ENCODE results near the gene ZMYM3. TPM values are rescaled to one million over a fixed set of nuclear protein-coding genes. Genes with fewer than 3 reads are reported as not detected.

Gene ZMYM3
- total RNA-seq, 1 experiment from 2014 or later: 32.9 TPM

DNA sequence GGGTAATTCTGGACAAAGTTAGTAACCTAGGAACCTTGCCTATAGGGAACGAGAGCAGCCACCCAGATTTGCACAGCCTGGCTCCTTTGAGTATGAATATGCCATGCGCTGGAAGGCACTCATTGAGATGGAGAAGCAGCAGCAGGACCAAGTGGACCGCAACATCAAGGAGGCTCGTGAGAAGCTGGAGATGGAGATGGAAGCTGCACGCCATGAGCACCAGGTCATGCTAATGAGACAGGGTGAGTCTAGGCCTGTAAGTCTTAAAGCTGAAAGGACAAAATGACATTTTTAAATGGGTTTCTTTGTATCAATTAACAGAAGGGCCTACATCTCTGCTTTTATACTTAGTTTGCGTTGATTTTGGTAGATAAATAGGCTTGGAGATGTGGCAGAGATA is 42.9 kb upstream of the ZMYM3 start:
- no peaks in the 10 kb centered on the region for H3K4me1 ChIP-seq (ENCODE audit: control insufficient read depth in 1 of 2, insufficient read depth in 2 of 2, low read length in 2 of 2)
- no peak overlapping the region for H3K4me3 ChIP-seq (replicated peaks in 1 of 2; ENCODE audit: low read depth in 1 of 2, low read length in 2 of 2)
- peaks cover 27 to 36% of the 10 kb centered on the region in 2 experiments for H3K36me3 ChIP-seq (ENCODE audit: control insufficient read depth in 1 of 2, insufficient read depth in 2 of 2, low read length in 2 of 2)
- H3K79me2 ChIP-seq (ENCODE audit: insufficient read depth, low read length): peaks cover 25% of the 10 kb centered on the region
- ChIA-PET POLR2A (no interaction called here), CTCF (no interaction called here), RAD21 (ENCODE audit: low non-redundant PET in 1 of 2, low total read pairs in 2 of 2, uncharacterized antibody in 2 of 2, unreplicated experiment in 2 of 2) (no interaction called here)
- H3K27me3 ChIP-seq (ENCODE audit: insufficient read depth, low read length): no peaks in the 10 kb centered on the region
- ATAC-seq (no peak), DNase-seq (ENCODE audit: low read depth, low spot score) (no peak)
- H4K20me1 ChIP-seq (ENCODE audit: insufficient read depth): no peaks in the 10 kb centered on the region
- H3K4me2 ChIP-seq (ENCODE audit: low read length): no peak overlapping the region
- no peaks in the 10 kb centered on the region for H3K9me2 ChIP-seq (ENCODE audit: insufficient read depth)
- H3K9me3 ChIP-seq (ENCODE audit: control insufficient read depth in 1 of 2, insufficient read depth in 1 of 2, low read depth in 1 of 2, low read length in 2 of 2): no peaks in the 10 kb centered on the region
- no TSS peak for BruUV-seq (replicated peaks)
- no peak overlapping the region for H3K27ac ChIP-seq (ENCODE audit: low read depth, low read length)
- no peak overlapping the region for H2AFZ ChIP-seq (ENCODE audit: low read depth, low read length, poor library complexity, severe bottlenecking)
- intact Hi-C loops (cut with micrococcal nuclease): no loop called here
- TF ChIP-seq, protein P1, sequence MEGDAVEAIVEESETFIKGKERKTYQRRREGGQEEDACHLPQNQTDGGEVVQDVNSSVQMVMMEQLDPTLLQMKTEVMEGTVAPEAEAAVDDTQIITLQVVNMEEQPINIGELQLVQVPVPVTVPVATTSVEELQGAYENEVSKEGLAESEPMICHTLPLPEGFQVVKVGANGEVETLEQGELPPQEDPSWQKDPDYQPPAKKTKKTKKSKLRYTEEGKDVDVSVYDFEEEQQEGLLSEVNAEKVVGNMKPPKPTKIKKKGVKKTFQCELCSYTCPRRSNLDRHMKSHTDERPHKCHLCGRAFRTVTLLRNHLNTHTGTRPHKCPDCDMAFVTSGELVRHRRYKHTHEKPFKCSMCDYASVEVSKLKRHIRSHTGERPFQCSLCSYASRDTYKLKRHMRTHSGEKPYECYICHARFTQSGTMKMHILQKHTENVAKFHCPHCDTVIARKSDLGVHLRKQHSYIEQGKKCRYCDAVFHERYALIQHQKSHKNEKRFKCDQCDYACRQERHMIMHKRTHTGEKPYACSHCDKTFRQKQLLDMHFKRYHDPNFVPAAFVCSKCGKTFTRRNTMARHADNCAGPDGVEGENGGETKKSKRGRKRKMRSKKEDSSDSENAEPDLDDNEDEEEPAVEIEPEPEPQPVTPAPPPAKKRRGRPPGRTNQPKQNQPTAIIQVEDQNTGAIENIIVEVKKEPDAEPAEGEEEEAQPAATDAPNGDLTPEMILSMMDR (IDR thresholded peaks at IDR 0.05 in 2 of 3, conservative IDR thresholded peaks at IDR 0.05 in 1 of 3; ENCODE audit: borderline replicate concordance in 1 of 3, insufficient read depth in 1 of 3, low read depth in 2 of 3, low read length in 2 of 3): no peak
- TF ChIP-seq EZH2phosphoT487 (IDR thresholded peaks at IDR 0.05; ENCODE audit: borderline replicate concordance) (no peak), SP1 (IDR thresholded peaks at IDR 0.05; ENCODE audit: low read depth) (no peak), ZFX (IDR thresholded peaks at IDR 0.05) (no peak), SRF (IDR thresholded peaks at IDR 0.05; ENCODE audit: low read depth) (no peak), JUND (IDR thresholded peaks at IDR 0.05) (no peak), SIN3A (IDR thresholded peaks at IDR 0.05; ENCODE audit: low read depth) (no peak)
- TF ChIP-seq, protein P2, sequence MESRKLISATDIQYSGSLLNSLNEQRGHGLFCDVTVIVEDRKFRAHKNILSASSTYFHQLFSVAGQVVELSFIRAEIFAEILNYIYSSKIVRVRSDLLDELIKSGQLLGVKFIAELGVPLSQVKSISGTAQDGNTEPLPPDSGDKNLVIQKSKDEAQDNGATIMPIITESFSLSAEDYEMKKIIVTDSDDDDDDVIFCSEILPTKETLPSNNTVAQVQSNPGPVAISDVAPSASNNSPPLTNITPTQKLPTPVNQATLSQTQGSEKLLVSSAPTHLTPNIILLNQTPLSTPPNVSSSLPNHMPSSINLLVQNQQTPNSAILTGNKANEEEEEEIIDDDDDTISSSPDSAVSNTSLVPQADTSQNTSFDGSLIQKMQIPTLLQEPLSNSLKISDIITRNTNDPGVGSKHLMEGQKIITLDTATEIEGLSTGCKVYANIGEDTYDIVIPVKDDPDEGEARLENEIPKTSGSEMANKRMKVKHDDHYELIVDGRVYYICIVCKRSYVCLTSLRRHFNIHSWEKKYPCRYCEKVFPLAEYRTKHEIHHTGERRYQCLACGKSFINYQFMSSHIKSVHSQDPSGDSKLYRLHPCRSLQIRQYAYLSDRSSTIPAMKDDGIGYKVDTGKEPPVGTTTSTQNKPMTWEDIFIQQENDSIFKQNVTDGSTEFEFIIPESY (IDR thresholded peaks at IDR 0.05; ENCODE audit: extremely low read depth, insufficient replicate concordance, low read length): no peak
- TF ChIP-seq, protein P3, sequence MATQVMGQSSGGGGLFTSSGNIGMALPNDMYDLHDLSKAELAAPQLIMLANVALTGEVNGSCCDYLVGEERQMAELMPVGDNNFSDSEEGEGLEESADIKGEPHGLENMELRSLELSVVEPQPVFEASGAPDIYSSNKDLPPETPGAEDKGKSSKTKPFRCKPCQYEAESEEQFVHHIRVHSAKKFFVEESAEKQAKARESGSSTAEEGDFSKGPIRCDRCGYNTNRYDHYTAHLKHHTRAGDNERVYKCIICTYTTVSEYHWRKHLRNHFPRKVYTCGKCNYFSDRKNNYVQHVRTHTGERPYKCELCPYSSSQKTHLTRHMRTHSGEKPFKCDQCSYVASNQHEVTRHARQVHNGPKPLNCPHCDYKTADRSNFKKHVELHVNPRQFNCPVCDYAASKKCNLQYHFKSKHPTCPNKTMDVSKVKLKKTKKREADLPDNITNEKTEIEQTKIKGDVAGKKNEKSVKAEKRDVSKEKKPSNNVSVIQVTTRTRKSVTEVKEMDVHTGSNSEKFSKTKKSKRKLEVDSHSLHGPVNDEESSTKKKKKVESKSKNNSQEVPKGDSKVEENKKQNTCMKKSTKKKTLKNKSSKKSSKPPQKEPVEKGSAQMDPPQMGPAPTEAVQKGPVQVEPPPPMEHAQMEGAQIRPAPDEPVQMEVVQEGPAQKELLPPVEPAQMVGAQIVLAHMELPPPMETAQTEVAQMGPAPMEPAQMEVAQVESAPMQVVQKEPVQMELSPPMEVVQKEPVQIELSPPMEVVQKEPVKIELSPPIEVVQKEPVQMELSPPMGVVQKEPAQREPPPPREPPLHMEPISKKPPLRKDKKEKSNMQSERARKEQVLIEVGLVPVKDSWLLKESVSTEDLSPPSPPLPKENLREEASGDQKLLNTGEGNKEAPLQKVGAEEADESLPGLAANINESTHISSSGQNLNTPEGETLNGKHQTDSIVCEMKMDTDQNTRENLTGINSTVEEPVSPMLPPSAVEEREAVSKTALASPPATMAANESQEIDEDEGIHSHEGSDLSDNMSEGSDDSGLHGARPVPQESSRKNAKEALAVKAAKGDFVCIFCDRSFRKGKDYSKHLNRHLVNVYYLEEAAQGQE (IDR thresholded peaks at IDR 0.05; ENCODE audit: low read depth): no peak
- TF ChIP-seq, protein P4, sequence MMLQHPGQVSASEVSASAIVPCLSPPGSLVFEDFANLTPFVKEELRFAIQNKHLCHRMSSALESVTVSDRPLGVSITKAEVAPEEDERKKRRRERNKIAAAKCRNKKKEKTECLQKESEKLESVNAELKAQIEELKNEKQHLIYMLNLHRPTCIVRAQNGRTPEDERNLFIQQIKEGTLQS (IDR thresholded peaks at IDR 0.05): no peak
- H3K9ac ChIP-seq (ENCODE audit: low read length): no peak overlapping the region

All from HCT116 (cell line).